GM10266 (cell line): Measurements from ENCODE around the gene CFC1B.
"Not testable (repeated sequence)": the region's sequence is repeated elsewhere in the genome, so short reads cannot be mapped to it uniquely, and the experiment has no call there.

Experiments
- DNase-seq: peaks from one replicate; pipeline ENCODE4 v3.0.0; 2012; ENCODE audit errors: extremely low spot score

The CFC1B gene

DNA sequence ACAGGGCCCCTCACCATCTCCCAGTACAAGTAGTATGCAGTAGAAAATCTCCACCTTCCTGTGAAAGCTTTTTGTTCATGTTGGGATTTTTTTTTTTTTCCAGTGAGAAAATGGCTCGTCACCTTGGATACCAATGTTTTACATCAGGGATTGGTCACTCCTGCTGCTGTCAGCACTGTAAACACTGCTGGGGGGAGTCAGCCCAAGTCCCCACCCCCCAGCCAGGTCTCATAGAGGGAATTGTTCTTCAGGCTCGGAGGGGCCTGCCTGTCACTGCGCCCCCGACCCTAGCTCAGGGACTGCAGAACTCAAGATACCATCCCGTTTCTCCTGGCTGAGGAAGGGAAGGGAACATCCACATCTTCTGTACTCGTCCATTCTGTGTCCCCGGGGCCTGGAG, at the start of gene CFC1B:
TSS of gene CFC1B (plus strand) at position 231 of the 400 bp plus-strand sequence. CDS start 263 bp downstream, outside the sequence.
- not testable (repeated sequence) for DNase-seq

DNA sequence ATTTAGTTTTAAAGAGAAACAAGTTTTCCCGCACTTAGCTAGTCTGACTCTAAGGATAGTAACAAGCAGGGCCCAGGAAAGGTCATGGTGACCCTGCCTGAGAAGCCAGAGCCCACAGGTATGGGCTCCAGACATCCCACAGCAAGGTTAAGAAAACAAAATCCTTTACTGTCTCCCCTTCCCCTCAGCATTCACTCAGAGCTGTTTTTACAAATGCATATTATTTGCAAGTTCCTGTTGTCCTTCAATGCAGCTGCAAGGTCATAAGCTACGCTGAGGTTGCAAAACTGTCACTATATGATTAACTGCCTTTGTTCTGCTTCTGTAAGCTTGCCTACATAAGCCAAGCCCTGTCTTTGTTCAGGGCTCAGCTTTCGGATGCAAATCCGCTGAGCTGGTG, 29.9 kb upstream of the CFC1B start:
- DNase-seq, result not testable (repeated sequence)

DNA sequence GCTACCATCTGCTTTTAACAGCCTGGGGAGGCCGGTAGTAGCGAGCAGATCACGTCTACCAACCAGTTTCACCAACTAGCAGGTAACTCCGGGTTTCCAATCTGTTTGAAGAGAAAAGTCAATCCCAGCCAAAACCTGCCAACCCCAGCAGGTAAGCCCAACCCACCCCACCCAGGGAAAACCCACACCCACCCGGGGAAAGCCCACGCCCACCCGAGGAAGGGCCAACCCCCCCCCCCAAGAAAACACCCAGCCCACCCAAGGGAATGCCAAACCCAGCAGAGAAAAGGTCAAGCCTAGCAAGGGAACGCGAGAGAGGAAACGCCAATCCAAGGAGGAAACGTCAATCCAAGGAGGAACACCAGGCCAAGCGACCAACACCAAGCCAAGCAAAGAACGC, 11.8 kb upstream of the CFC1B start, which contains the start of gene POTEI:
TSS of gene POTEI (minus strand) at position 101 of the 400 bp plus-strand sequence. CDS start at position 8, 93 bp downstream.
- not testable (repeated sequence) for DNase-seq

DNA sequence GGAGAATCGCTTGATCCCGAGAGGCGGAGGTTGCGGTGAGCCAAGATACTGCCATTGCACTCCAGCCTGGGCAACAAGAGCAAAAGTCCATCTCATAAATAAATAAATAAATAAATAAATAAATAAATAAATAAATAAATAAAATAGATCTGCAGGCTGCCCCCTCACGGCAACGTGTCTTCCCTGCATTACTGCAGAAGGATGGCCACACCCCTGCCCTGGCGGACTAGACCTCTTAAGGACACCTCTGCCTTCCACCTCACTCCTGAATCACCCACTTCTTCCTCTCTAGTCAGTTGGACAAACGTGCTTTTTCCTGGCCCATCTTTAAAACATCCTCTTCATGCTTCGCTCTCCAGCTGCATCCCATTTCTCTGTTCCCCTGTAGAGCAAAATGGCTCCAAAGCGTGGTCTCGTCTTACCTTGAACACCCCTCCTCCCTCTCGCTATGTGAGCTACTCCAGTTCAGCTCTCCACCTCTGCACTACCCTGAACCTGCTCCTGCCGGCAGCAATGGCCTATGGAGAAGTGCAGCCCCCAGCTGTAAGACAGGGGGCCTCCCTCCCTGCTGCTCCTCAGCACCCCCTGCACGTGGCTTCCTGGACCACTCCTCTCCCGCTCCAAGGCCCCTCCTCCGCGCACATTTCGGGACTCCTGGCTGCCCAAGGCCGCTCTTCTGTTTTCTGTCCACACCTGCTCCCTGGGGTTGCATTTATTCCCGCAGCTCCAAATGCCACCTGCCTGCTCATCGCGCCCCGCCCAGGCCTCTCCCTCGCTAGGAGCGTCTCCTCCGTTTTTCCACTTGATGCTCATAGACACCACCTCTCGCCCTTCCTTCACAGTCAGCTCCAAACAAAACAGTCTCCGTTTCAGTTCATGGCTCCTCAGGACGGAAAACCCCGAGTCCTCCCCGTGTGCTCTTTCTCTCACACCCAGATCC, 9.9 kb upstream of the CFC1B start:
- DNase-seq, result not testable (repeated sequence)

DNA sequence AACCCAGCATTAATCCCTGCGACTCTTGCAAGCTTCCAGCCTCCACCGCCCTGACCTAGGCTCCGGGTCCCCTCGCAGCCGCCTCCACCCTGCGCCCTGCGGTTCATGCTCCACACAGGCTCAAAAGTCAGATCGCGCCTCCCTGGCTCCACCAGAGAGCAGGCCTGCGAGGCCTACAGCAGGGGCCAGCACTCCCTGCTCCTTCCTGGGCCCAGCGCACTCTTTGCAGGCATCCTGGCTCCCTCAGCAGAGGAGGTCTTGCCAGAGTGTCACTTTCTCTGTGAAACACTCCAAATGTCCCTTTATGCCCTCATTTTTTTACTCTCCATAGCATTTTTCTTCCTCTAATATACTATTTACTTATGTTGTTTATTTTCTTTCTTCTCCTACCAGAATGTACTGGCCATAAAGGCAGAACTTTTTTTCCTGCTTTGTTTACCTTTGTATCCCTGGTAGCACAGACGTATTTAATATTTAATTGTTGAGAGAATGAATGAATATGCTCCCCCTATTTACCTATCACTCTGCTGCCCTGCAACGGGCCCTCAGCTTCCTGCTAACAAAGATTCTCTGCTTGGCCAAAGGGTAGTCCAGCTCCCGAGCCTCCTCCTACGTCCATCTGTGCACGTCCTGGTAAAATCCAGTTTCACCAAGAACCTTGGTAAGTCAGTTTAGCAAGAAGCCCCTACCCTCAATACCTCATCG, 9.1 kb upstream of the CFC1B start:
- not testable (repeated sequence) for DNase-seq

DNA sequence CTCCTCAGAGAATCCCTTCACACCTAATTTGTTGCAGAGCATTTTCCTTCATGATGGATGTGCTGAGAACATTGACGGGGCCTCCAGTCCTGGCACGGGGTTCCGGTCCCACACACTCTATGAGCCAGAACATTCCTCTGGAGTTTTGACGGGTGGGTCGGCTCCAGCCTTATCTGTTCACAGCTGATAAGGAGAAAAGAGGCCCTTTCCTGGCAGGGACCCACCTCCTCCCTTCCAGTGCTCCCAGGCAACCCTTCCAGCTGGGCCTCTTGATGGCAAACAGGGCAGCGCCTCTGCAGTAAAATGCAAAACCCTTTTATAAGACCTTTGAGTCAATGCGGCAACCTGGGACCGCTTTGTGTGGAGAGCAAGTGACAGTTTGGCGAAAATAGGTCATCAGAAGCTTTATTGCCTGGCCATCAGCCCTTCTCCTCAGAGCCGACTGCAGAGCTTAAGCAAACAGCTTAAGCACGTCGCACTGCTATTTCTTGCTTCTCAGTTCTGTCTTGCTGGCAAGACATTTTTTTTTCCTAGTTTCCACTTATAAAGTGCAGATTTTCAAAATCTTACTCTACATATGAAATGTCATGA, 2.4 kb upstream of the CFC1B start:
- DNase-seq, result not testable (repeated sequence)

DNA sequence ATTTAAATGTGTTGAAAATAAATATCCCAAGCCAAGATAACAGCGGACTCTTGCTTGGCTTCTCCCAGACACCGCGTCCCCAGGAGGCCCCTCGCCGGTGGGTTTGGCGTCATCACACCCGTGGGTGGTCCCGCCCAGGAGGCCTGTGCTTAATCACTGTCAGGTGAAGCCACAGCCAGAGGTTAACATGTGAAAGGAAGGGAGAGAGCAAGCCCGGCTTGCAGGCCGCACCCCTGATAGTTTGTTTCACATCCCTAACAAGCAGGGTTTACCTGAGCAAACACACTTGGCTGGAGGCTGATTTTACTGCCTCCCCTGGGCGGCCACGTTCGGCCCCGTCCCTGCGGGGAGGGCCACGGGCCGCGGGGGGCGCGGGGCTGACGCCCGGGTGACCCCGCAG, 1.4 kb downstream of the CFC1B start:
- not testable (repeated sequence) for DNase-seq

DNA sequence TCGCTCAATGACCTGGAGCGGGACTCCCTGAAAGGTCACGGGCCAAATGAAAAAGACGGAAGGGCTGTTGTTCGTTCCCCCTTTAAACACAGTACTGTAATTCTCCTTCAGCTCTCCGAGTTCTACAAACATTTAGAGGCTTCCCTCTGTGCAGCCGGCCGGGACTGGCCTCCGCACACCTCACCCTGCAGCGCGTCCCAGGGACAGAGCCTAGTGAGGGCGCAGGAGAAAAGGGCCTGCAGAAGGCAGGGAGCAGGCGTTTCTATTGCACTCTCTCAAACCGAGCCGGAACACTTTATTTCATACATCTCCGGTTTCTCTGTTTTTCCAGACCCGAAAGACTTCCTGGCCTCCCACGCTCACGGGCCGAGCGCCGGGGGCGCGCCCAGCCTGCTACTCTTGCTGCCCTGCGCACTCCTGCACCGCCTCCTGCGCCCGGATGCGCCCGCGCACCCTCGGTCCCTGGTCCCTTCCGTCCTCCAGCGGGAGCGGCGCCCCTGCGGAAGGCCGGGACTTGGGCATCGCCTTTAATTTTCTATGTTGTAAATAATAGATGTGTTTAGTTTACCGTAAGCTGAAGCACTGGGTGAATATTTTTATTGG, 6.4 kb downstream of the CFC1B start:
- DNase-seq, result not testable (repeated sequence)

DNA sequence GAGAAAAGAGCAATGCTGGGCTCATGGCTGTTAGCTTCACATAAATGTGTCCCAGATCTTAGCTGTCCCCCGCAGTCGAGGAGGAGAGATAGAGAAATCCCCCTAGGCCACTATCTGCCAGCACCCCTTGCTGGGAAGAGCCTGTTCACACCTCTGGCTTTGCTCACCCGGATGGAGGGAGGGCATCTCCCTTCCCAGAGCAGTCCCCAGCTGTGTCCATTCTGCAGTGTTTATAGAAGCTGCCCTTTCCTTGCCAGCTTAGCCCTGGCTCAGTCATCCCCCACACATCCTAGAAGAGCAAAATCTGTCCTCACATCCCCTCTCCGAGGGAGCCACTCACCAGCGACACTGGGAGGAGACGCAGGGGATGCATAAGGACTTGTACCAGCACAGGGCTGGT, 8.5 kb downstream of the CFC1B start:
- DNase-seq, result not testable (repeated sequence)

DNA sequence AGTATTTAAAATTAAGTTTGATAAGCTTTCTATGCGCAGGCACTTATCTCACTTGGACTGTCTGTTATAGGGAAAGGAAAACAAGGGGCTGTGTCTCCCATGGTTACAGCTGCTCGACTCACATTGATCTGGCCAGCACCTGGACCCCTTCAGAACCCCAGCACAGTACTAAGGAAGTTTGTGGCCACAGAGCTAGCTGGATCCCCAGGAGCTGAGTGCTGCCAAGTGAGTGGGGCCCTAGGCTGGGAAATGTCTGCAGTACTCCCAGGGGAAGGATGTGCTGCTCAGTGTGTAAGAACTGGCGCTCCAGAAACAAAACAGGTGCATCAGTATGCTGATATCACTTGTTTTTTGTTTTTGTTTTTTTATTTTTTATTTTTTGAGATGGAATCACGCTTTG, 9.2 kb downstream of the CFC1B start:
- not testable (repeated sequence) for DNase-seq

DNA sequence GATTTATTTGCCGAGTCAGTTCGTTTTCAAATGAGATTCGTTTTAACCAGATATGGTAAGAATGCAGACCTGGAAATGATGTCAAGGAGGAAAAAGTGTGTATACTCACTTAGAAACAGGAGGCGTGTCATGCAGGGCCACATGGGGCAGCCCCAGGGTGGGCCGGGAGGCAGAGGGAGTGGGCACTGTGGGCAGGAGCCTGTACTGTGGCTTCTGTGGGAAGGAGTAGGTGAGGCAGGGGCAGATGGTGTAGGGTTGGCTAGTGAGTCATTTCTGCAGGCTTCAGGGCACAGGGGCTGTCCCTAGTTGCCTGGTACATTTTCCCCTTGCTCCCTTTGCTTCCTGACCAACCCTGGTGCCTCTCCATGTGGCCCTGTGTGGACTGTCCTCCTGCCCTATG, 10.2 kb downstream of the CFC1B start:
- DNase-seq, result not testable (repeated sequence)

DNA sequence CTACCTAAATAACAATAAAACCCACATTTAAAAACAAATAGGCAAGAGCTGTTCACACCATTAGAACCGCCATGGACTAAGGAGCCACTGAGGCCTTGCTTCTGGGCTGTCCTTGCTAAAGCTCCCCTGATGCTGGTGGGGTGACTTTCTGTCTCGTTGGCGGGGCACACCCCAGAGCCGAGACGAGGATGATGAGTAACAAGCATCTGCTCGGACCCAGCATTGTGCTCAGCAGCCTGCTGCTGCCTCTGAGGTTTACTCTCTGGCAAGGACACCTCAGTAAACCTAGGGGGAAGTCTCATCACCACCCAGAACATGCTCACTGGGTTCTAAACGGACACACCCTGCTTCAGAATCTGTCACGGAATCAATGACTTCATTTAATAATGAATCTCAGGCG, 10.7 kb downstream of the CFC1B start:
- DNase-seq, result not testable (repeated sequence)

DNA sequence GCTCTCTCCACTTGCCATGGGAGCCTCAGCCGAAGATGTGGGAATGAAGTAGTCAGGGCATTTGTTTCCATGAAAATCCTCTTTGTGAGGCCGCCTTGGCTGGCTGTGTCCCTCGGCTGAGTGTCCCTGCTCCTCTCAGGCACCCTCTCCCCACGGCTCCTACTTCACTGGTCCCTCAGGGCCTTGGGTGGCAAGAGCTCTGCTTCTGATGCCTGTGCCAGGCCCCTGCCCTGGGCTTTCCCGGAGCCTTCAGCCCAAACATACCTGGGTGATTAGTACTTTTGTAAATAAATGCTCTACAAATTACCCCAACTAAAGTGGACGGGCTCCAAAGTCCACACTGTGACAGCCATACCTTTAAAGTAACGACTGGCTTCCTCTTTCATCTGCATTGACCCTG, 15.6 kb downstream of the CFC1B start:
- not testable (repeated sequence) for DNase-seq

DNA sequence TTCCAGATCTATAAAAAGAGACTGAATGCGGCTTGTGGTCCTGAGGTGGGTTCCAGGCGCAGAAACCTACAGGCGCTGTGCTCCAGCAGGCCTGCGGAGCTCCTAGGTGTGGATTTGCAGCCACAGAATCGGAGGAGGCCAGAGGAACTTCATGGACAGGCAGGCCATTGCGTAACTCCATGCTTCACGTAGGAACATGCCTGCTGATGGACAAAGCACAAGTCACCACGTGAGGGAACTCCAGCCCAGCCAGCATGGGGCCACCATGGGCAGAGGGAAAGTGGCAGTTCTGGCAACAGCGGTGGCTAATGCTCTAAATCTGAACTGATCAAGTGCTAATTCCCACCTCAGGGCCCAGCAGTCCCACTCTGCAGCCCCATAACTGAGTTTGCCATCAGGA, 17.2 kb downstream of the CFC1B start:
- DNase-seq, result not testable (repeated sequence)

DNA sequence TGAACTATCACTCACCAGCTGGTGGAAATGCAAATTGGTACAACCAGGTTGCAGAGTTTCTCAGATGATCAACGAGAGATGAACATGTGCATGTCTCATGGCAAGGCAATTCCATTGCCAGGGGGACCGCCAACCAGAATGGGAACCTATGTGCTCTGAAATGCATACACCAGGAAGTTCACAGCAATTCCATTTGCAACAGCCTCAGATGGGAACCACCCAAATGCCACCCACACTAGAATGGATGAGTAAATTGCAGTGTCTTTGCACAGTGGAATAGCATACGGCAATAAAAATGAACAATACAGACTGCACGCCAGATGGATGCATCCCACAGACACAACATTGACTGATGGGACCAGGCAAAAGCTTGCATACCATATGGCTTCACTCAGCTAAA, 21.8 kb downstream of the CFC1B start:
- DNase-seq, result not testable (repeated sequence)

DNA sequence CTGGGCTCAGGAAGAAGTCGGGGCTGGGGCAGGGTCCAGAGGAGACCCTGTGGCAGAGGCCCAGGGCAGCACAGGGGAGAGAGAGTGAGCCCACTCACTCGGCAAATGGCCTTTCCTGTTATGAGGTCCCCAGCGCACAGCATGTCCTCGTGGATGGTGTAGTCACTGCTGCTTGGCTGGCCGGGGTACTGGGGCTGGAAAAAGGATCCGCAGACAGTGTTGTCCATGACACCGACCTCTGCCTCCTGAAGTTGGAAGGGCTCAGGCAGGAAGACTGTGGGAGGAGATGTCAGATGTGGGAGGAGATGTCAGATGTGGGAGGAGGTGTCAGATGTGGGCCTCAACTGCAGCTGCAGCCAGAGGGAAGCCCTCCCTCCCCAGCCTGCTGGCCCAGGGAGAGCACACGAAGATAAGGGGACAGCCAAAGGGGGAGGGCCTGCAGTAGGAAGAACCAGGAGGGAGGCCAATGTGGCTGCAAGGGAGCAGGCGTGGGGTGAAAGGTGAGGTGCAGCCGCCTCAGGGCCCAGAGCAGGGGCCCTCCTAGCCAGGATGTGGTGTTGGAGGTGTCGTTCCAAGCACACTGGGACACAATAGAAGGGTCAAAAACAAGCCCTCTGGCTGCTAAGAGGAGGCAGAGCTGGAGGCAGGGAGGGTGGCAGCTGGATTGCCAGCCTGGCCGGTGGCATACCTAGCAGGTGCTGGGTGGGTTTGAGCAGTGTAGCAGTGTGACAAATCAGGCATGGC, 22.9 kb downstream of the CFC1B start:
- DNase-seq, result not testable (repeated sequence)

DNA sequence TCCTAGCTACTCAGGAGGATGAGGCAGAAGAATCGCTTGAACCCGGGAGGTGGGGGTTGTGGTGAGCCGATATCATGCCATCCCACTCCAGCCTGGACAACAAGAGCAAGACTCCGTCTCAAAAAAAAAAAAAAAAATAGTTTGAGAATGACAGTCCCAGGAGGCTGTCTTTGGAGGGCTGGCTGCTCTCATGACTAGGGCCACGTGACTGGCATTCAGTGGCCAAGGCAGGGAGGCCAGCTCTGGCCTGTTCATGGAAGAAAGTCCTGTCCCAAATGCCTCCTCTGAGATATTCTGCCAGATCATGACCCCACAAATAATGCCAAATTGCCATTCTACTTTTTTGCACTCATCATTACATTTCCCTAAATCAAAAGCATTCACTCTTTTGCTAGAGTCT, 24.0 kb downstream of the CFC1B start:
- DNase-seq, result not testable (repeated sequence)

DNA sequence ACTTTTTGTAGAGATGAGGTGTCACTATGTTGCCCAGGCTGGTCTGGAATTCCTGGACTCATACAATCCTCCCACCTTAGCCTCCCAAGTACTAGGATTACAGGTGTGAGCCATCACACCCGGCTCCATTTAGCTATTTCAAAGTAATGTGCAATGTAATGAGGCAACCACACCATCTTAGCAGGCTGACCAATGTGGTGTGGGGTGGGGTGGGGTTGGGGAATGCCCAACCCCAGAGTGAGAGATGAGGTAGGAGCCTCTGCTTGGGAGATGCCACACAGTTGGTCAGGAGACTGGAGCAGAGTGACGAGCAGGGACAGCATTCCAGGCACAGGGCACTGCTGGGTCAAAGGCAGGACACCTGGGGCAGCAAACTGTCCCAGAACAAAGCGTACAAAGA, 27.4 kb downstream of the CFC1B start:
- not testable (repeated sequence) for DNase-seq

DNA sequence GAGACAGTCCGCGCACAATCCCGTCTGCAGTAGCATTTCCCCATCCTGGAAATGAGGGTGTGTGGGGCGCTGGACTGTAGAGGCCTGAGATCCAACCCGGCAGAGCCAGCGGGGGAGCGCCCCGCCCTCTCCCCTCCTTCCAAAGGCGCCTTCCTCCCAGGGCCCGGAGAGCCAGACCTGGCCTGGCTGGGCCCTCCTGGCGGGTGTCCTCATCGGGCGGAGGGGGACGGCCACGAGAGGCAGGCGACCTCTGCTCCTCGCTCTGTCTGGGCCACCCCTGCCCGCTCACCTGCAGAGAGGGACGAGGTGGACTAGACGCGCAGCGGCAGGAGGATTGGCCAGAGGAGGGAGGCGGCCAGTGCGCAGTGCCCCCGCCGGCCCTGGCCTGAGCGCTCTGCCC, 28.5 kb downstream of the CFC1B start:
- not testable (repeated sequence) for DNase-seq

DNA sequence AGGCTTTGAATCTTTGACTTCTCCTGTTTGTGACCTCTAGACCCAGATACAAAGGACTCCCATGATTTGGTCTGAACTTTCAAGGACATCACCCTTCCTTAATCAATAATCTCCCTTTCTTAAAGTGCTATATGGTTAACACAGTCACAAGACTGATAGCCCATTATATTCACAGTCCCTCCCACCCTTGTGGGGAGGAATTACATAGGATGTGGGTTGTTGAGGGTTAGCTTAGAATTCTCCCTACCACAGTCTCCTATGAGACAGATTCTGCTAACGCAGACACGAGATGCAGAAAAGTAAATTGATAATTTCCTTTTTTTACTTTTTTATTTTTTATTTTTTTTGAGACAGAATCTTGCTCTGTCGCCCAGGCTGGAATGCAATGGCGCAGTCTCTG, 33.2 kb downstream of the CFC1B start:
- not testable (repeated sequence) for DNase-seq

DNA sequence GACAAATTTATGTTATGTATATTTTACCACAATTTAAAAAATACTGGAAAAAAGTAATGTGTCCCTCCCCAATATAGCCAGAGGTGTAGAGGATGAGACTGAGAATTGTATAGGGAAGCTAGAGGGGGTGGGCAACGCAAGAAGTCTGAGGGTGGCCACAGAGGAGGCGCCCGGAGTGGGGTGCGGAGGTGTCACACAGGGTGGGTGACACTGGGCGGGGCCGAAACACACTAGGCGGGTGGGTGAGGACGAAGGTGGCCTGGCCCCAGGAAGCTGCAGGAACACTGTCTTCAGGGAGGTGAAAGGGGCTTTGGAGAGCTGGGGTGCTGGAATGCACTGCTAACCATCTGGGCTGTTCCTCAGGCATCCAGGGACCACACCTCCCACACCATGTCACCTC, 35.4 kb downstream of the CFC1B start:
- DNase-seq, result not testable (repeated sequence)
